MM.1S (cell line): ENCODE data around the gene PGK1.

ENCODE experiments used
- CTCF ChIP-seq: fragments of 300-600 bp; sonication (generic); IDR thresholded peaks from 2 replicates; pipeline ENCODE4 v1.5.1; 2016; ENCODE audit warnings: antibody characterized with exemption, low read length, mixed read lengths
- EZH2 ChIP-seq: fragments of 300-600 bp; sonication (generic); optimal IDR thresholded peaks from 2 replicates; pipeline ENCODE3; 2017; ENCODE audit warnings: low read depth, mild to moderate bottlenecking, antibody characterized with exemption, low read length, mixed read lengths

- TF ChIP-seq CTCF (no peak), EZH2 (no peak)
Measured at GRCh38 chrX:78139160-78140123, 35.4 kb downstream of the PGK1 start, which contains the start of gene TAF9B.
